GM23248 (cell line): Measurements from ENCODE around the gene PARK7. TPM values are rescaled to one million over a fixed set of nuclear protein-coding genes. Genes with fewer than 3 reads are reported as not detected.

Source experiments
- DNase-seq: peaks from one replicate; pipeline ENCODE4 v3.0.0-alpha.2; 2015
- H2AFZ ChIP-seq: fragments of 200-600 bp; sonication (generic); 2 replicates; pipeline ENCODE4 v1.6.1; 2016; ENCODE audit warnings: antibody characterized with exemption
- H3F3A ChIP-seq: fragments of 200-600 bp; sonication (generic); 2 replicates; pipeline ENCODE4 v1.6.1; 2016; ENCODE audit warnings: mild to moderate bottlenecking, antibody characterized with exemption, mixed run types; ENCODE audit not compliant: insufficient read depth
- H3K27ac ChIP-seq: fragments of 200-600 bp; sonication (generic); 2 replicates; pipeline ENCODE4 v1.5.1; 2016; ENCODE audit warnings: mild to moderate bottlenecking
- H3K27me3 ChIP-seq: fragments of 200-600 bp; sonication (generic); replicated peaks from 2 replicates; pipeline ENCODE4 v1.6.1; 2016; ENCODE audit warnings: mild to moderate bottlenecking; ENCODE audit not compliant: insufficient read depth
- H3K36me3 ChIP-seq: fragments of 200-600 bp; sonication (generic); 2 replicates; pipeline ENCODE4 v1.6.1; 2016; ENCODE audit warnings: low read depth, mild to moderate bottlenecking
- H3K4me1 ChIP-seq: fragments of 200-600 bp; sonication (generic); 2 replicates; pipeline ENCODE4 v1.6.1; 2016; ENCODE audit warnings: mild to moderate bottlenecking; ENCODE audit not compliant: insufficient read depth
- H3K4me2 ChIP-seq: fragments of 200-600 bp; sonication (generic); one replicate; pipeline ENCODE4 v1.6.1; 2016; ENCODE audit warnings: mild to moderate bottlenecking; ENCODE audit not compliant: unreplicated experiment
- H3K4me3 ChIP-seq: fragments of 200-600 bp; sonication (generic); 2 replicates; pipeline ENCODE4 v1.5.1; 2016; ENCODE audit warnings: mild to moderate bottlenecking
- H3K79me2 ChIP-seq: fragments of 200-600 bp; sonication (generic); 2 replicates; pipeline ENCODE4 v1.6.1; 2016; ENCODE audit warnings: mild to moderate bottlenecking; ENCODE audit not compliant: insufficient read depth
- H3K9ac ChIP-seq: fragments of 200-600 bp; sonication (generic); 2 replicates; pipeline ENCODE4 v1.6.1; 2016; ENCODE audit warnings: mild to moderate bottlenecking
- H3K9me2 ChIP-seq: fragments of 200-600 bp; sonication (generic); 2 replicates; pipeline ENCODE4 v1.6.1; 2016; ENCODE audit warnings: mixed run types, mild to moderate bottlenecking, moderate library complexity; ENCODE audit not compliant: insufficient read depth
- H3K9me3 ChIP-seq: fragments of 200-600 bp; sonication (generic); one replicate; pipeline ENCODE4 v1.6.1; 2017; ENCODE audit warnings: low read depth
- H4K20me1 ChIP-seq: fragments of 200-600 bp; sonication (generic); 2 replicates; pipeline ENCODE4 v1.6.0; 2016; ENCODE audit not compliant: insufficient read depth
- EZH2 ChIP-seq: fragments of 200-600 bp; sonication (generic); IDR thresholded peaks from 2 replicates; pipeline ENCODE4 v1.6.1; 2018; ENCODE audit warnings: antibody characterized with exemption, mild to moderate bottlenecking; ENCODE audit not compliant: insufficient read depth, poor library complexity, severe bottlenecking
- EZH2phosphoT487 ChIP-seq: fragments of 200-600 bp; sonication (generic); IDR thresholded peaks from 2 replicates; pipeline ENCODE4 v1.6.1; 2018; ENCODE audit warnings: antibody characterized with exemption, moderate library complexity, mild to moderate bottlenecking, low read depth; ENCODE audit not compliant: insufficient read depth
- WGBS, 2 experiments: methylation state at CpG; one replicate each; pipeline ENCODE4 v1.1.6; 2015 to 2017; ENCODE audit warnings: low lambda C conversion rate in 2 of 2, low coverage in 1 of 2; ENCODE audit errors: missing lambda C conversion rate in 2 of 2; 5-methylcytosine and 5-hydroxymethylcytosine counted together
- in situ Hi-C: fragments of 300-500 bp; cut with MboI; formaldehyde crosslinking; loops from 2 replicates; pipeline ENCODE4 v1.15.0; 2020
- polyA plus RNA-seq: library from polyadenylated mRNA; unstranded; fragments of >200 nt; fragmentation: Nextera tagmentation; extraction: Ambion mirVana; gene quantifications from 2 replicates; pipeline ENCODE4 v1.2.1, GENCODE V29; 2016
- total RNA-seq: library from RNA; depleted of rRNA; stranded (reverse); fragments of >200 nt; shearing (Covaris generic); gene quantifications from 2 replicates; pipeline ENCODE4 v1.2.3, GENCODE V29; 2014

Gene PARK7
- total and polyA plus RNA-seq, 2 experiments from 2014 or later = 191 to 514 TPM

- no peaks in the 10 kb centered on the region for H4K20me1 ChIP-seq
- no peaks in the 10 kb centered on the region for H3K9me2 ChIP-seq
- 0 to 1% methylated on average over 14 to 17 of the region's 17 CpGs for WGBS, 2 experiments
- H3K4me1 ChIP-seq = peaks cover 38% of the 10 kb centered on the region
- peak; percentile 97 for DNase-seq
- H3K4me3 ChIP-seq = peak overlapping the region; percentile 38
- peak overlapping the region; percentile 25 for H2AFZ ChIP-seq
- H3F3A ChIP-seq = peaks cover 69% of the 10 kb centered on the region
- no peak for TF ChIP-seq EZH2
- TF ChIP-seq EZH2phosphoT487 = no peak
- H3K36me3 ChIP-seq = 0 out of 2 replicates have a peak, but pooled peaks cover 3% of the 10 kb centered on the region
- peak overlapping the region; percentile 79 for H3K9ac ChIP-seq
- H3K9me3 ChIP-seq = no peaks in the 10 kb centered on the region
- in situ Hi-C loops = no loop called here
- H3K27me3 ChIP-seq = no peaks in the 10 kb centered on the region
- peak overlapping the region; percentile 74 for H3K4me2 ChIP-seq
- peak overlapping the region; percentile 92 for H3K27ac ChIP-seq
- no peaks in the 10 kb centered on the region for H3K79me2 ChIP-seq
Measured at GRCh38 chr1:8004803-8005573, 43.5 kb downstream of the PARK7 start.

GRCh38 chr1:8006037-8006963 is 44.8 kb downstream of the PARK7 start:
- no peaks in the 10 kb centered on the region for H4K20me1 ChIP-seq
- no peaks in the 10 kb centered on the region for H3K27me3 ChIP-seq
- WGBS, 2 experiments = 83 to 85% methylated on average over 12 of the region's 12 CpGs
- H3K4me3 ChIP-seq = no peak overlapping the region
- DNase-seq = no peak
- peak overlapping the region; percentile 92 for H3K27ac ChIP-seq
- H3K79me2 ChIP-seq = 0 out of 2 replicates have a peak, but pooled peaks cover 8% of the 10 kb centered on the region
- TF ChIP-seq EZH2 (no peak), EZH2phosphoT487 (no peak)
- H3K4me1 ChIP-seq = peaks cover 38% of the 10 kb centered on the region
- no peak overlapping the region for H2AFZ ChIP-seq
- H3F3A ChIP-seq = peaks cover 81% of the 10 kb centered on the region
- no peaks in the 10 kb centered on the region for H3K9me3 ChIP-seq
- no peaks in the 10 kb centered on the region for H3K9me2 ChIP-seq
- no peak overlapping the region for H3K4me2 ChIP-seq
- peaks cover 10% of the 10 kb centered on the region for H3K36me3 ChIP-seq
- in situ Hi-C loops = no loop called here
- H3K9ac ChIP-seq = no peak overlapping the region

GRCh38 chr1:8009043-8010002 is 47.8 kb downstream of the PARK7 start:
- Histone ChIP-seq H3K36me3 (peaks cover 33% of the 10 kb centered on the region), H3K9me3 (no peaks in the 10 kb centered on the region), H3K27me3 (no peaks in the 10 kb centered on the region), H3K9me2 (no peaks in the 10 kb centered on the region), H4K20me1 (no peaks in the 10 kb centered on the region), H3K4me2 (no peak overlapping the region), H3F3A (peaks cover 88% of the 10 kb centered on the region), H3K9ac (no peak overlapping the region), H3K4me1 (peaks cover 21% of the 10 kb centered on the region), H2AFZ (no peak overlapping the region), H3K4me3 (no peak overlapping the region), H3K79me2 (peaks cover 28% of the 10 kb centered on the region), H3K27ac (no peak overlapping the region)
- TF ChIP-seq EZH2 (no peak), EZH2phosphoT487 (no peak)
- in situ Hi-C loops = no loop called here
- 96 to 98% methylated on average over 16 to 18 of the region's 18 CpGs for WGBS, 2 experiments
- DNase-seq = no peak
